H1 (cell line): Measurements from ENCODE around the gene UTP3. TPM values are rescaled to one million over a fixed set of nuclear protein-coding genes. Genes with fewer than 3 reads are reported as not detected.

ENCODE experiments used
- CTCF ChIA-PET: fragments of 300-600 bp; sonication (Branson Sonifier 250); formaldehyde crosslinking; loops from one replicate; lab custom pipeline; 2021; ENCODE audit not compliant: partially characterized antibody; lab: Charles Lee
- POLR2A ChIA-PET: fragments of 300-600 bp; sonication (Branson Sonifier 250); formaldehyde crosslinking; loops from one replicate; lab custom pipeline; 2021; ENCODE audit warnings: inconsistent platforms; ENCODE audit not compliant: partially characterized antibody; lab: Charles Lee
- DNase-seq, 2 experiments: peaks; one replicate each; pipeline versions ENCODE4 v3.0.0 to v3.0.0-alpha.2; 2010 to 2022; ENCODE audit warnings: low spot score in 2 of 2, low read depth in 1 of 2, mixed read lengths in 1 of 2
- FAIRE-seq: peaks from 2 replicates; lab custom pipeline; 2011; peaks lifted over from hg19 to GRCh38; lab: Jason Lieb, UNC
- H2AFZ ChIP-seq: 2 replicates; pipeline ENCODE4 v1.8.1; 2012; ENCODE audit warnings: low read length, inconsistent platforms
- H2AK5ac ChIP-seq: 2 replicates; pipeline ENCODE4 v1.6.1; 2013; ENCODE audit warnings: low read depth, low read length
- H2BK120ac ChIP-seq: replicated peaks from 2 replicates; pipeline ENCODE3; 2013; ENCODE audit warnings: low read depth, low read length, inconsistent platforms
- H2BK12ac ChIP-seq: 2 replicates; pipeline ENCODE4 v1.6.1; 2013; ENCODE audit warnings: low read depth, low read length
- H2BK15ac ChIP-seq: 2 replicates; pipeline ENCODE4 v1.6.1; 2013; ENCODE audit warnings: low read length
- H2BK20ac ChIP-seq: 2 replicates; pipeline ENCODE4 v1.6.1; 2013; ENCODE audit warnings: low read length
- H2BK5ac ChIP-seq: 2 replicates; pipeline ENCODE4 v1.6.1; 2013; ENCODE audit warnings: low read depth, low read length
- H3K14ac ChIP-seq: 2 replicates; pipeline ENCODE4 v1.6.1; 2013; ENCODE audit warnings: inconsistent platforms; ENCODE audit not compliant: insufficient read length
- H3K18ac ChIP-seq: 2 replicates; pipeline ENCODE4 v1.6.1; 2013; ENCODE audit warnings: low read length; ENCODE audit errors: extremely low read depth
- H3K23ac ChIP-seq: 2 replicates; pipeline ENCODE4 v1.6.1; 2013; ENCODE audit warnings: inconsistent platforms; ENCODE audit not compliant: insufficient read length
- H3K23me2 ChIP-seq: 2 replicates; pipeline ENCODE4 v1.6.1; 2013; ENCODE audit warnings: low read depth, low read length
- H3K27ac ChIP-seq: 2 replicates; pipeline ENCODE4 v1.6.1; 2011; ENCODE audit warnings: low read depth, low read length, inconsistent platforms
- H3K27me3 ChIP-seq, 4 experiments: replicated peaks in 1 of 4; 1 replicate in 1 of 4; 2 replicates in 3 of 4; pipeline versions ENCODE4 v1.6.1 to v1.8.1; 2011 to 2013; ENCODE audit warnings: low read length in 3 of 4, mild to moderate bottlenecking in 3 of 4, inconsistent platforms in 2 of 4, mixed read lengths in 2 of 4, moderate library complexity in 1 of 4; ENCODE audit not compliant: control insufficient read depth in 3 of 4, insufficient read depth in 3 of 4; ENCODE audit errors: extremely low read depth in 1 of 4
- H3K36me3 ChIP-seq, 4 experiments: 2 replicates each; pipeline versions ENCODE4 v1.6.1 to v1.8.1; 2011 to 2013; ENCODE audit warnings: mild to moderate bottlenecking in 4 of 4, low read length in 3 of 4, moderate library complexity in 2 of 4, control low read depth in 1 of 4, inconsistent platforms in 1 of 4; ENCODE audit not compliant: insufficient read depth in 4 of 4, control insufficient read depth in 2 of 4
- H3K4ac ChIP-seq: replicated peaks from 2 replicates; pipeline ENCODE3; 2013; ENCODE audit warnings: low read length, low read depth, mixed read lengths, inconsistent platforms; ENCODE audit not compliant: insufficient read length
- H3K4me1 ChIP-seq, 4 experiments: replicated peaks in 1 of 4; 1 replicate in 1 of 4; 2 replicates in 3 of 4; pipeline versions ENCODE4 v1.6.1 to v1.8.1; 2011 to 2013; ENCODE audit warnings: low read length in 3 of 4, inconsistent platforms in 2 of 4, mixed read lengths in 1 of 4; ENCODE audit not compliant: insufficient read depth in 4 of 4, control insufficient read depth in 3 of 4
- H3K4me2 ChIP-seq, 2 experiments: 2 replicates each; pipeline versions ENCODE4 v1.6.1 to v1.8.1; 2011 to 2013; ENCODE audit warnings: low read depth in 2 of 2, low read length in 2 of 2, control low read depth in 1 of 2, inconsistent platforms in 1 of 2, mild to moderate bottlenecking in 1 of 2; ENCODE audit not compliant: insufficient read depth in 1 of 2
- H3K4me3 ChIP-seq, 4 experiments: fragments of 200-600, 300-600 bp in 1 of 4; sonication (generic), shearing (Covaris generic), sonication (Bioruptor Twin) in 1 of 4; 2 replicates each; pipeline versions ENCODE4 v1.5.1 to v1.8.1; 2011 to 2016; ENCODE audit warnings: low read length in 4 of 4, low read depth in 3 of 4, control low read depth in 2 of 4, inconsistent platforms in 2 of 4, mild to moderate bottlenecking in 2 of 4, mixed read lengths in 1 of 4, moderate library complexity in 1 of 4; ENCODE audit not compliant: insufficient read depth in 2 of 4; ENCODE audit errors: extremely low read depth in 1 of 4
- H3K56ac ChIP-seq: replicated peaks from 2 replicates; pipeline ENCODE3; 2013; ENCODE audit warnings: low read depth, mild to moderate bottlenecking, mixed read lengths, low read length, inconsistent platforms; ENCODE audit not compliant: insufficient read length
- H3K79me1 ChIP-seq: 2 replicates; pipeline ENCODE4 v1.6.1; 2013; ENCODE audit warnings: low read depth, low read length, control low read depth
- H3K79me2 ChIP-seq, 2 experiments: 2 replicates each; pipeline versions ENCODE4 v1.6.1 to v1.8.1; 2012 to 2013; ENCODE audit warnings: low read length in 2 of 2, mild to moderate bottlenecking in 2 of 2, inconsistent platforms in 1 of 2; ENCODE audit not compliant: insufficient read depth in 2 of 2, control insufficient read depth in 1 of 2
- H3K9ac ChIP-seq, 4 experiments: replicated peaks in 1 of 4; 1 replicate in 1 of 4; 2 replicates in 3 of 4; pipeline versions ENCODE4 v1.6.1 to v1.8.1; 2011 to 2013; ENCODE audit warnings: low read depth in 3 of 4, low read length in 3 of 4, control low read depth in 2 of 4, mild to moderate bottlenecking in 2 of 4, moderate library complexity in 2 of 4, inconsistent platforms in 1 of 4; ENCODE audit errors: extremely low read depth in 1 of 4
- H3K9me3 ChIP-seq, 2 experiments: 2 replicates each; pipeline versions ENCODE4 v1.6.1 to v1.8.1; 2012 to 2013; ENCODE audit warnings: mild to moderate bottlenecking in 2 of 2, moderate library complexity in 2 of 2, control low read depth in 1 of 2, inconsistent platforms in 1 of 2, low read depth in 1 of 2, low read length in 1 of 2, mixed read lengths in 1 of 2; ENCODE audit not compliant: insufficient read depth in 2 of 2
- H4K20me1 ChIP-seq, 2 experiments: replicated peaks in 1 of 2; 2 replicates each; pipeline versions ENCODE3 to v1.8.1; 2011 to 2013; ENCODE audit warnings: inconsistent platforms in 2 of 2, low read length in 2 of 2, mild to moderate bottlenecking in 1 of 2; ENCODE audit not compliant: insufficient read depth in 2 of 2, control insufficient read depth in 1 of 2
- H4K5ac ChIP-seq: 2 replicates; pipeline ENCODE4 v1.6.1; 2013; ENCODE audit warnings: low read length, low read depth, mixed read lengths, inconsistent platforms; ENCODE audit not compliant: insufficient read length
- H4K8ac ChIP-seq: 2 replicates; pipeline ENCODE4 v1.8.0; 2013; ENCODE audit warnings: mild to moderate bottlenecking, moderate library complexity, low read length, inconsistent platforms; ENCODE audit not compliant: insufficient read depth; ENCODE audit errors: extremely low read depth
- H4K91ac ChIP-seq: replicated peaks from 2 replicates; pipeline ENCODE3; 2013; ENCODE audit warnings: low read length, mixed read lengths, inconsistent platforms; ENCODE audit not compliant: insufficient read length
- CREB1 ChIP-seq: IDR thresholded peaks from 2 replicates; pipeline ENCODE4 v1.6.1; 2012; ENCODE audit warnings: inconsistent platforms
- EP300 ChIP-seq, 2 experiments: IDR thresholded peaks; 1 replicate in 1 of 2; 2 replicates in 1 of 2; pipeline ENCODE4 v1.6.1; 2011 to 2012; ENCODE audit warnings: low read depth in 2 of 2, low read length in 2 of 2, mild to moderate bottlenecking in 2 of 2, borderline replicate concordance in 1 of 2, inconsistent platforms in 1 of 2, moderate library complexity in 1 of 2
- GABPA ChIP-seq: IDR thresholded peaks from 2 replicates; pipeline ENCODE4 v1.6.1; 2011; ENCODE audit warnings: mild to moderate bottlenecking, low read length, moderate library complexity, borderline replicate concordance; ENCODE audit not compliant: insufficient read depth
- TBP ChIP-seq: IDR thresholded peaks from 2 replicates; pipeline ENCODE4 v1.6.1; 2011; ENCODE audit warnings: low read depth, low read length, improper control_type of control experiment
- WGBS, 2 experiments: shearing (Covaris generic) in 1 of 2; methylation state at CpG; one replicate each; pipeline versions ENCODE4 v1.1.6 to v1.1.7; 2013 to 2015; ENCODE audit warnings: low lambda C conversion rate in 2 of 2, mixed read lengths in 2 of 2, inconsistent platforms in 1 of 2, low coverage in 1 of 2, missing lambda C conversion rate in 1 of 2; ENCODE audit not compliant: insufficient replicate concordance in 2 of 2, insufficient coverage in 1 of 2, insufficient read length in 1 of 2; ENCODE audit errors: extremely low coverage in 1 of 2, missing lambda C conversion rate in 1 of 2; 5-methylcytosine and 5-hydroxymethylcytosine counted together
- polyA plus RNA-seq, 7 experiments: library from polyadenylated mRNA; depleted of rRNA in 3 of 7; stranded (reverse) in 5 of 7; unstranded in 2 of 7; fragments of >200 nt in 5 of 7; fragments of 200-250 nt in 2 of 7; gene quantifications; 1 replicate in 5 of 7; 2 replicates in 1 of 7; 4 replicates in 1 of 7; pipeline versions ENCODE4 v1.2.1 to v1.2.3, GENCODE V29; 2011 to 2013; ENCODE audit warnings: missing spikeins in 2 of 7, mixed read lengths in 2 of 7
- total RNA-seq: library from RNA; stranded (reverse); fragmentation: NEBNext Ultra II Directional; extraction: Animal tissue kit (Norgen Biotek cat#: 25700); gene quantifications from 2 replicates; pipeline ENCODE4 v1.2.1, GENCODE V29; 2021

Gene UTP3
- total and polyA plus RNA-seq, 2 of the 8 experiments (the other 6 are each of a cell fraction or from before 2014, with no cell fraction given): 11.2 to 51.3 TPM

- H2AFZ ChIP-seq: no peak overlapping the region
- CTCF ChIA-PET: interaction anchor here (1.2 to 1.6 kb wide), 2 partner anchors 9 to 23 kb away, joined by 3 to 7 read pairs; partner anchors contain the start of gene RUFY3
- no peak overlapping the region for H2AK5ac ChIP-seq
- no peak overlapping the region for H3K9ac ChIP-seq
- no peak overlapping the region for H3K56ac ChIP-seq
- no peak overlapping the region for H4K91ac ChIP-seq
- H3K4me3 ChIP-seq: no peak overlapping the region
- H2BK15ac ChIP-seq: no peak overlapping the region
- H2BK20ac ChIP-seq: no peak overlapping the region
- WGBS, 2 experiments: 88 to 100% methylated on average over 1 to 7 of the region's 7 CpGs
- peaks cover 0 to 2% of the 10 kb centered on the region in 2 experiments for H4K20me1 ChIP-seq
- no peaks in the 10 kb centered on the region for H3K36me3 ChIP-seq
- no peak overlapping the region for H3K23ac ChIP-seq
- H3K4me2 ChIP-seq: no peak overlapping the region
- no peak overlapping the region for H3K14ac ChIP-seq
- H3K79me2 ChIP-seq: peaks cover 0 to 53% of the 10 kb centered on the region in 2 experiments; a peak in 2 of 4 replicates
- TF ChIP-seq GABPA (no peak), CREB1 (no peak), EP300 (IDR thresholded peaks at IDR 0.05; ENCODE audit: borderline replicate concordance in 1 of 2, low read depth in 2 of 2, low read length in 2 of 2) (no peak), TBP (no peak)
- TF ChIP-seq, all 59 proteins: peak for 0
- Histone ChIP-seq H3K27me3 (no peaks in the 10 kb centered on the region), H4K8ac (no peak overlapping the region), H3K9me3 (no peaks in the 10 kb centered on the region), H2BK12ac (no peak overlapping the region), H2BK5ac (no peak overlapping the region; the same call in 1 of the 2 replicates), H4K5ac (no peak overlapping the region), H3K4ac (no peak overlapping the region), H3K23me2 (no peaks in the 10 kb centered on the region), H3K79me1 (no peaks in the 10 kb centered on the region; the same call in 1 of the 2 replicates), H3K4me1 (peaks cover 0 to 9% (median 5%) of the 10 kb centered on the region in 4 experiments; a peak in 4 of 7 replicates), H3K27ac (no peak overlapping the region), H2BK120ac (no peak overlapping the region), H3K18ac (no peak overlapping the region)
- DNase-seq (no peak), FAIRE-seq (no peak)
- POLR2A ChIA-PET: interaction anchor here (0.6 to 1.0 kb wide), 2 partner anchors 8 to 119 kb away, joined by 3 to 4 read pairs; no protein-coding TSS in a partner anchor
Measured at GRCh38 chr4:70712604-70713452, 24.5 kb downstream of the UTP3 start.
